GM12878 (cell line): Measurements from ENCODE around the gene STRC. TPM values are rescaled to one million over a fixed set of nuclear protein-coding genes. Genes with fewer than 3 reads are reported as not detected.
"Not testable (repeated sequence)": the region's sequence is repeated elsewhere in the genome, so short reads cannot be mapped to it uniquely, and the experiment has no call there.

ENCODE experiments used
- ATAC-seq: fragments of 200-7000 bp; cut with Tn5 transposase; 3 replicates; pipeline ENCODE4 v1.9.1; 2020; ENCODE audit warnings: mild to moderate bottlenecking, moderate library complexity
- BruUV-seq: library from RNA; stranded (reverse); fragments of 400-500 nt; replicated peaks from 2 replicates; lab custom pipeline; 2021; lab: Mats Ljungman, UMichigan
- CTCF ChIA-PET: fragments of 300-600 bp; sonication (Branson Sonifier 250); formaldehyde crosslinking; extraction: SDS; loops from one replicate; lab custom pipeline; 2021; ENCODE audit warnings: inconsistent platforms; lab: Yijun Ruan, JAX
- POLR2A ChIA-PET: fragments of 350-600 bp; formaldehyde crosslinking; extraction: SDS; loops from one replicate; lab custom pipeline; 2021; ENCODE audit warnings: inconsistent platforms; lab: Charles Lee
- RAD21 ChIA-PET: fragments of 300-600 bp; sonication (Branson Sonifier 250); formaldehyde crosslinking; loops from one replicate; lab custom pipeline; 2023; ENCODE audit warnings: antibody characterized with exemption; ENCODE audit not compliant: unreplicated experiment; lab: Charles Lee
- SMC1A ChIA-PET: fragments of 300-600 bp; sonication (Branson Sonifier 250); formaldehyde crosslinking; loops from one replicate; lab custom pipeline; 2023; ENCODE audit not compliant: unreplicated experiment, uncharacterized antibody; lab: Charles Lee
- DNase-seq: peaks from one replicate; pipeline ENCODE4 v3.0.0-alpha.2; 2011; ENCODE audit warnings: low read depth, low spot score
- FAIRE-seq: peaks from 3 replicates; lab custom pipeline; 2011; peaks lifted over from hg19 to GRCh38; lab: Jason Lieb, UNC
- H2AFZ ChIP-seq: 2 replicates; pipeline ENCODE4 v1.6.0; 2011; ENCODE audit warnings: low read depth, low read length, control low read depth; ENCODE audit not compliant: control insufficient read depth
- H3K27ac ChIP-seq: 2 replicates; pipeline ENCODE4 v1.5.1; 2011; ENCODE audit warnings: control low read depth; ENCODE audit not compliant: control insufficient read depth, insufficient read depth
- H3K27me3 ChIP-seq, 2 experiments: replicated peaks in 1 of 2; 2 replicates each; pipeline versions ENCODE4 v1.6.0 to v1.6.1; 2011; ENCODE audit warnings: low read length in 1 of 2; ENCODE audit not compliant: control insufficient read depth in 2 of 2, insufficient read depth in 2 of 2
- H3K36me3 ChIP-seq, 2 experiments: 2 replicates each; pipeline ENCODE4 v1.5.1; 2011; ENCODE audit warnings: low read length in 1 of 2; ENCODE audit not compliant: control insufficient read depth in 2 of 2, insufficient read depth in 2 of 2
- H3K4me1 ChIP-seq: 2 replicates; pipeline ENCODE4 v1.6.1; 2011; ENCODE audit warnings: mild to moderate bottlenecking, low read length, moderate library complexity, mixed read lengths; ENCODE audit not compliant: control insufficient read depth, insufficient read depth
- H3K4me2 ChIP-seq: 2 replicates; pipeline ENCODE4 v1.6.0; 2011; ENCODE audit warnings: control low read depth; ENCODE audit not compliant: control insufficient read depth, insufficient read depth
- H3K4me3 ChIP-seq: fragments of 200-600 bp; sonication (generic); 2 replicates; pipeline ENCODE4 v1.5.1; 2016
- H3K79me2 ChIP-seq: 2 replicates; pipeline ENCODE4 v1.6.0; 2011; ENCODE audit warnings: low read length; ENCODE audit not compliant: control insufficient read depth, insufficient read depth
- H3K9ac ChIP-seq: 2 replicates; pipeline ENCODE4 v1.8.0; 2011; ENCODE audit warnings: low read length, control low read depth, mixed read lengths; ENCODE audit not compliant: control insufficient read depth, insufficient read depth
- H3K9me3 ChIP-seq: replicated peaks from 3 replicates; pipeline ENCODE4 v1.5.1; 2011; ENCODE audit warnings: mild to moderate bottlenecking, low read length; ENCODE audit not compliant: control insufficient read depth, insufficient read depth
- H4K20me1 ChIP-seq: 2 replicates; pipeline ENCODE4 v1.6.0; 2011; ENCODE audit not compliant: control insufficient read depth, insufficient read depth
- WGBS: methylation state at CpG from one replicate; pipeline ENCODE4 v1.1.6; 2016; ENCODE audit warnings: low lambda C conversion rate; ENCODE audit not compliant: insufficient replicate concordance, insufficient coverage; ENCODE audit errors: missing lambda C conversion rate; 5-methylcytosine and 5-hydroxymethylcytosine counted together
- in situ Hi-C: fragments of 300-500 bp; cut with MboI; formaldehyde crosslinking; loops from 9 replicates; pipeline ENCODE4 v1.14.3; 2018; ENCODE audit warnings: mixed read lengths
- intact Hi-C: fragments of 100-400 bp; cut with micrococcal nuclease; formaldehyde crosslinking; loops from one replicate; pipeline ENCODE4 v1.14.2; 2022; ENCODE audit not compliant: unreplicated experiment
- polyA plus RNA-seq, 11 experiments: library from polyadenylated mRNA; depleted of rRNA in 4 of 11; unstranded in 6 of 11; stranded (reverse) in 5 of 11; fragments of >200 nt; fragmentation: Nextera tagmentation in 4 of 11; fragmentation: Illumina TruSeq in 1 of 11; extraction: Ambion mirVana in 4 of 11; extraction: Trizol in 1 of 11; gene quantifications; 1 replicate in 1 of 11; 2 replicates in 10 of 11; pipeline versions ENCODE4 v1.2.1 to v1.2.3, GENCODE V29; 2011 to 2016; ENCODE audit warnings: inconsistent platforms in 2 of 11, missing spikeins in 2 of 11, low read depth in 1 of 11
- total RNA-seq, 4 experiments: library from RNA; depleted of rRNA in 3 of 4; stranded (reverse); fragments of >200 nt in 3 of 4; fragmentation: Illumina TruSeq in 1 of 4; extraction: Trizol in 1 of 4; gene quantifications; 2 replicates each; pipeline versions ENCODE4 v1.2.1 to v1.2.3, GENCODE V29; 2013 to 2021

The STRC gene
- total and polyA plus RNA-seq, 10 of the 15 experiments (the other 5 are each of a cell fraction or from before 2014, with no cell fraction given) = 0.04 to 0.45 (median 0.21) TPM; not detected in 1

- intact Hi-C loops, H3K79me2 ChIP-seq, CTCF ChIA-PET, ATAC-seq, H3K27ac ChIP-seq, BruUV-seq, H3K27me3 ChIP-seq, H2AFZ ChIP-seq, SMC1A ChIA-PET, DNase-seq, H4K20me1 ChIP-seq, FAIRE-seq, H3K4me2 ChIP-seq, POLR2A ChIA-PET, in situ Hi-C loops, H3K9me3 ChIP-seq, H3K4me3 ChIP-seq, H3K9ac ChIP-seq, H3K4me1 ChIP-seq, H3K36me3 ChIP-seq, RAD21 ChIA-PET: not testable (repeated sequence)
- 41% methylated on average over 6 of the region's 6 CpGs for WGBS
These were observed 19.5 kb downstream of the STRC start for GRCh38 chr15:43599131-43599530.

- H3K4me3 ChIP-seq, BruUV-seq, SMC1A ChIA-PET, FAIRE-seq, H3K4me1 ChIP-seq, H3K4me2 ChIP-seq, in situ Hi-C loops, H3K9me3 ChIP-seq, POLR2A ChIA-PET, CTCF ChIA-PET, DNase-seq, intact Hi-C loops, RAD21 ChIA-PET, H3K27ac ChIP-seq, H3K27me3 ChIP-seq, H3K79me2 ChIP-seq, H3K9ac ChIP-seq, H3K36me3 ChIP-seq, H2AFZ ChIP-seq, H4K20me1 ChIP-seq: not testable (repeated sequence)
- ATAC-seq = 0 out of 3 replicates have a peak, but pooled peaks have one; percentile 6
- no CpG with 5 or more reads among the region's 43 CpGs for WGBS
These were observed 25.0 kb downstream of the STRC start, which contains the start of gene CKMT1B for GRCh38 chr15:43593328-43594190. Gene CKMT1B, plus strand, starts transcription at chr15:43594027. Its CDS starts 192 bp downstream, at chr15:43594219.

GRCh38 chr15:43592841-43593240, 25.8 kb downstream of the STRC start:
- not testable (repeated sequence) for DNase-seq

More at GRCh38 chr15:43592841-43593240, 25.8 kb downstream of the STRC start:
- in situ Hi-C loops, SMC1A ChIA-PET, H3K9me3 ChIP-seq, intact Hi-C loops, H2AFZ ChIP-seq, H3K27ac ChIP-seq, RAD21 ChIA-PET, FAIRE-seq, POLR2A ChIA-PET, H3K4me3 ChIP-seq, H3K9ac ChIP-seq, CTCF ChIA-PET, H3K4me1 ChIP-seq, H3K79me2 ChIP-seq, H3K4me2 ChIP-seq, H3K36me3 ChIP-seq, BruUV-seq, H3K27me3 ChIP-seq, ATAC-seq, H4K20me1 ChIP-seq: not testable (repeated sequence)
- 10% methylated on average over 4 of the region's 8 CpGs for WGBS
